A549 (cell line): ENCODE measurements around the gene FYB1.

ENCODE experiments used
- BHLHE40 ChIP-seq: IDR thresholded peaks from 2 replicates; pipeline ENCODE4 v1.6.1; 2012; ENCODE audit warnings: low read depth, low read length, inconsistent platforms
- CTCF ChIP-seq: fragments of >200 bp; sonication (Bioruptor Twin); formaldehyde crosslinking; IDR thresholded peaks from 3 replicates; pipeline ENCODE4 v1.5.1; 2016
- EP300 ChIP-seq, 2 experiments: fragments of >200 bp; sonication (Bioruptor Twin); formaldehyde crosslinking; IDR thresholded peaks; 2 replicates in 1 of 2; 3 replicates in 1 of 2; pipeline ENCODE4 v1.6.1; 2016 to 2017
- HDAC2 ChIP-seq: fragments of 200-600 bp; sonication (generic); IDR thresholded peaks from 2 replicates; pipeline ENCODE4 v1.6.1; 2016
- HMGXB4 ChIP-seq: fragments of 250-450 bp; sonication (Bioruptor Pico); IDR thresholded peaks from 2 replicates; pipeline ENCODE4 v1.5.0; 2021; ENCODE audit warnings: mild to moderate bottlenecking, moderate library complexity, borderline replicate concordance
- JUN ChIP-seq, 2 experiments: fragments of >200 bp; sonication (Bioruptor Twin); formaldehyde crosslinking; IDR thresholded peaks; 2 replicates in 1 of 2; 3 replicates in 1 of 2; pipeline ENCODE4 v1.6.1; 2016 to 2017
- MAX ChIP-seq: IDR thresholded peaks from 2 replicates; pipeline ENCODE4 v1.6.1; 2012
- POLR2A ChIP-seq: IDR thresholded peaks from 2 replicates; pipeline ENCODE4 v1.6.1; 2012; ENCODE audit warnings: mild to moderate bottlenecking, low read length
- RAD21 ChIP-seq, 2 experiments: fragments of >200 bp in 1 of 2; sonication (Bioruptor Twin) in 1 of 2; formaldehyde crosslinking in 1 of 2; IDR thresholded peaks in 1 of 2; conservative IDR thresholded peaks in 1 of 2; 2 replicates in 1 of 2; 3 replicates in 1 of 2; pipeline ENCODE4 v1.6.1; 2012 to 2018; ENCODE audit warnings: inconsistent platforms in 1 of 2
- REST ChIP-seq: fragments of 200-600 bp; sonication (generic); IDR thresholded peaks from 2 replicates; pipeline ENCODE4 v1.6.1; 2016; ENCODE audit warnings: antibody characterized with exemption, mild to moderate bottlenecking, moderate library complexity
- RNF2 ChIP-seq: fragments of 200-600 bp; sonication (generic); IDR thresholded peaks from 2 replicates; pipeline ENCODE4 v1.6.1; 2016; ENCODE audit warnings: low read depth, mild to moderate bottlenecking, antibody characterized with exemption, moderate library complexity, borderline replicate concordance
- TP53 ChIP-seq: fragments of 250-450 bp; sonication (Bioruptor Pico); IDR thresholded peaks from 2 replicates; pipeline ENCODE4 v1.5.0; 2021; ENCODE audit warnings: mild to moderate bottlenecking, moderate library complexity

- TF ChIP-seq CTCF (no peak), HMGXB4 (CRISPR knock-in tag) (no peak), RAD21 (conservative IDR thresholded peaks at IDR 0.05 in 1 of 2, IDR thresholded peaks at IDR 0.05 in 1 of 2) (no peak), HDAC2 (no peak), REST (no peak), TP53 (CRISPR knock-in tag) (no peak), POLR2A (no peak), BHLHE40 (no peak), RNF2 (no peak), EP300 (IDR thresholded peaks at IDR 0.05) (peak; percentile 5 to 49; a peak in 2 of 5 replicates), JUN (IDR thresholded peaks at IDR 0.05) (no peak; a peak in 1 of 5 replicates), MAX (peak; percentile 68)
These were observed 126.6 kb downstream of the FYB1 start for GRCh38 chr5:39092581-39093351.
